GM10266 (cell line): ENCODE measurements around the gene RNU5B-1.
"Not testable (repeated sequence)": the region's sequence is repeated elsewhere in the genome, so short reads cannot be mapped to it uniquely, and the experiment has no call there.

ENCODE experiments used
- DNase-seq: peaks from one replicate; pipeline ENCODE4 v3.0.0; 2012; ENCODE audit errors: extremely low spot score
- CTCF ChIP-seq: IDR thresholded peaks from 2 replicates; pipeline ENCODE4 v1.5.1; 2012; ENCODE audit warnings: mild to moderate bottlenecking, low read depth; ENCODE audit not compliant: control insufficient read depth, insufficient read depth; ENCODE audit errors: missing control alignments

RNU5B-1 gene

GRCh38 chr15:65344914-65345275, 40.4 kb downstream of the RNU5B-1 start:
- TF ChIP-seq CTCF, result no peak
- no peak for DNase-seq

DNA sequence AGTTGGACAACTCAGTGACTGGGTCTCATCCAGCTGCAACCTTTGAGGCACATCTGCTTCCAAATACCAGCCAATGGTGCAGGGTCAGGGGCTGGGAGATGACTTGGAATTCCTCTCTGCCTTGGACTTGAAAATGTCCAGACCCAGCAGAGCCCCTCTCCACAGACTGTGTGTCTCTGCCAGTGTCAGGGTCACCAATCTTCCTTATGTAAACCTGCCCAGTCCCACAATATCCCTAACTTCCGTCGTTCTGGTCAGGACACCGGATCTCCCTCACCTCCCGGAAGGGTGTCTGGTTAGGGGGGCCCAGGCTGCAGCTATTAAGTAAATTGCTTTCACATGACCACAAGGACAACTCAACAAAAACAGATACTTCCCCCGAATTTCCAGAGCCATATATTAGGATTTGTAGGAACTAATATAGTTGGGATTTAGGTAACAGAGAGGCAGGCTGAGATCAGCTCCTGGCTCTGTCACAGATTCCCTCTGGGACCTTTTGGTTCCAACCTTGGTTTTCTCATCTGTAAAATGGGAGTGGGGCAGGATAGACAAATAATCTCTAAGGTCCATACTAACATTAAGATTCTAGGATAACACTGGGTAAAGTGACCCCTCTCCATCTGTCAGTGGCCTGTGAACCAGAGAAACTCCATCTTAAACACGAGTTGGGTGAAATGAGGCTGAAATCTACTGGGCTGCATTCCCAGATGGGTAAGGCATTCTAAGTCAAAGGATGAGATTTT, 42.5 kb downstream of the RNU5B-1 start:
- DNase-seq, result no peak
- no peak for TF ChIP-seq CTCF

DNA sequence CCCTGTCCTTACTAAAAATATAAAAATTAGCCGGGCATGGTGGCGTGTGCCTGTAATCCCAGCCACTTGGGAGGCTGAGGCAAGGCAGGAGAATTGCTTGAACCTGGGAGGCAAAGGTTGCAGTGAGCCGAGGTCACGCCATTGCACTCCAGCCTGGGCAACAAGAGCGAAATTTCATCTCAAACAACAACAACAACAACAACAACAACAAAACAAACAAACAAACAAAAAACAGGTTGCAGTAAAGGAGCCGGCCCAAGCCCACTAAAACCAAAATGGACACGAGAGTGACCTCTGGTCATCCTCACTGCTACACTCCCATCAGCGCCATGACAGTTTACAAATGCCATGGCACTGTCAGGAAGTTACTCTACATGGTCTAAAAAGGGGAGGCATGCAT, 43.3 kb downstream of the RNU5B-1 start:
- DNase-seq, result not testable (repeated sequence)

DNA sequence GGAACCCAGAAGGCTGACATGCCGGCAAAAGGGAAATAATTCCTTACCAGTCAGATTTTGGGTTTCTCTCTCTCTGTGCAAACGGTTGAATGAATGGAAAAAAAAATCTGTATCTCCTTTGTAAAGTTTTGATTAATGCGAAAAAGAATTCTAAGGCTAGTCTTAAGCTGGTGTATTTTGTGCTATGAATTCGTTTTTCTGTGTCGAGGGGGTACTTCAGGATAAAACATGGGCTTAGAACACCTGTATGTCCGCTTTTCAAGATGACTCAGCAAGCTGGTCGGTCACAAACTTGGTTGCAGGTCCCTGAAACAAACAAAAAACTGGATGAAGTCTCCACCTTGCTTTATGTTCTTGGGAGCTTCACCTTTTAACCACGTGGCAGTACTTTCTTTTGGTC, 44.9 kb downstream of the RNU5B-1 start:
- no peak for DNase-seq
- TF ChIP-seq CTCF, result no peak

- not testable (repeated sequence) for DNase-seq
Measured at GRCh38 chr15:65351972-65352371, 47.5 kb downstream of the RNU5B-1 start.
